Prostate gland (tissue), 2 donors: ENCODE measurements around the gene DENND1C. TPM values are rescaled to one million over a fixed set of nuclear protein-coding genes. Genes with fewer than 3 reads are reported as not detected.

ENCODE experiments used
- DNase-seq: peaks from one replicate; pipeline ENCODE4 v3.0.0-alpha.2; 2019; ENCODE audit warnings: low spot score
- H3K27ac ChIP-seq, 2 donors: fragments of 200-600 bp; sonication (generic); 2 replicates each; pipeline ENCODE4 v1.5.1; 2017 to 2019
- H3K27me3 ChIP-seq: fragments of 200-600 bp; sonication (generic); replicated peaks from 2 replicates; pipeline ENCODE4 v1.5.1; 2019; ENCODE audit not compliant: insufficient read depth
- H3K36me3 ChIP-seq, 2 donors: fragments of 200-600 bp; sonication (generic); 1 replicate in 1 of 2; 2 replicates in 1 of 2; pipeline versions ENCODE4 v1.5.1 to v1.8.1; 2017 to 2019
- H3K4me1 ChIP-seq: fragments of 200-600 bp; sonication (generic); replicated peaks from 2 replicates; pipeline ENCODE4 v1.5.1; 2019
- H3K4me3 ChIP-seq, 2 donors: fragments of 200-600 bp; sonication (generic); 2 replicates each; pipeline ENCODE4 v1.5.1; 2017 to 2019
- H3K9me3 ChIP-seq: fragments of 200-600 bp; sonication (generic); 2 replicates; pipeline ENCODE4 v1.5.1; 2017
- POLR2A ChIP-seq: fragments of 450-650 bp; IDR thresholded peaks from one replicate; pipeline ENCODE4 v1.6.1; 2016; ENCODE audit warnings: antibody characterized with exemption, mild to moderate bottlenecking
- POLR2AphosphoS5 ChIP-seq: sonication (generic); formaldehyde crosslinking; IDR thresholded peaks from one replicate; pipeline ENCODE4 v1.6.1; 2017; ENCODE audit warnings: antibody characterized with exemption
- WGBS: methylation state at CpG from one replicate; pipeline ENCODE4 v1.1.5; 2018; 5-methylcytosine and 5-hydroxymethylcytosine counted together
- intact Hi-C: fragments of 100-400 bp; cut with DNase I; formaldehyde crosslinking; loops from one replicate; pipeline ENCODE4 v1.14.2; 2022
- total RNA-seq, 2 donors: library from RNA; depleted of rRNA; stranded (reverse); fragments of >200 nt; gene quantifications; one replicate each; pipeline ENCODE4 v1.1.0, GENCODE V29; 2016
- TF ChIP-seq, protein P1 (sequence below), 4 experiments: fragments of 200-600 bp in 2 of 4; fragments of 450-650 bp in 2 of 4; sonication (generic) in 2 of 4; IDR thresholded peaks; 1 replicate in 3 of 4; 2 replicates in 1 of 4; pipeline ENCODE4 v1.5.1; 2016 to 2019; ENCODE audit warnings: antibody characterized with exemption in 4 of 4, mild to moderate bottlenecking in 2 of 4, moderate library complexity in 2 of 4

Gene DENND1C
- total RNA-seq, 2 donors from 2014 or later = 0.91 to 1.4 TPM

DNA sequence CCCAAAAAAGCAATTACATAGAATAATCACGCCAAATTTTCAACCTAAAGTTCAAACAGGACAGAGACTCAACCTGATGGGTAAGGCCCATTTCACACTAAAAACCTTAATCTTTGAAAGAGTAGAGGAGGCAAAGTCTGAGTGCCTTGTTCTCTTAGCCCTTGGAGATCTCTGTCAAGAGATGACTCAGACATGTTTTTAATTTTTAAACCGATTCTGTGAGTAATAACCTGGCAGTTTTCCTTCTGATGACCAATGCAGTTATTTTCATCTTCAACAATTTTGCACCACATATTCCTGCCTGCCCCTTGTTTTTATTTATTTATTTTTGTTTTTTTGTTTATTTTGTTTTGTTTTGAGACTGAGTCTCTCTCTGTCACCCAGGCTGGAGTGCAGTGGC is 37.7 kb upstream of the DENND1C start:
- Histone ChIP-seq H3K36me3 (no peaks in the 10 kb centered on the region), H3K4me3 (no peak overlapping the region), H3K4me1 (no peaks in the 10 kb centered on the region), H3K9me3 (no peaks in the 10 kb centered on the region), H3K27me3 (no peaks in the 10 kb centered on the region), H3K27ac (no peak overlapping the region)
- no peak for DNase-seq
- 51% methylated on average over 2 of the region's 2 CpGs for WGBS
- no peak for TF ChIP-seq POLR2A
- no peak for TF ChIP-seq POLR2AphosphoS5
- TF ChIP-seq, protein P1, sequence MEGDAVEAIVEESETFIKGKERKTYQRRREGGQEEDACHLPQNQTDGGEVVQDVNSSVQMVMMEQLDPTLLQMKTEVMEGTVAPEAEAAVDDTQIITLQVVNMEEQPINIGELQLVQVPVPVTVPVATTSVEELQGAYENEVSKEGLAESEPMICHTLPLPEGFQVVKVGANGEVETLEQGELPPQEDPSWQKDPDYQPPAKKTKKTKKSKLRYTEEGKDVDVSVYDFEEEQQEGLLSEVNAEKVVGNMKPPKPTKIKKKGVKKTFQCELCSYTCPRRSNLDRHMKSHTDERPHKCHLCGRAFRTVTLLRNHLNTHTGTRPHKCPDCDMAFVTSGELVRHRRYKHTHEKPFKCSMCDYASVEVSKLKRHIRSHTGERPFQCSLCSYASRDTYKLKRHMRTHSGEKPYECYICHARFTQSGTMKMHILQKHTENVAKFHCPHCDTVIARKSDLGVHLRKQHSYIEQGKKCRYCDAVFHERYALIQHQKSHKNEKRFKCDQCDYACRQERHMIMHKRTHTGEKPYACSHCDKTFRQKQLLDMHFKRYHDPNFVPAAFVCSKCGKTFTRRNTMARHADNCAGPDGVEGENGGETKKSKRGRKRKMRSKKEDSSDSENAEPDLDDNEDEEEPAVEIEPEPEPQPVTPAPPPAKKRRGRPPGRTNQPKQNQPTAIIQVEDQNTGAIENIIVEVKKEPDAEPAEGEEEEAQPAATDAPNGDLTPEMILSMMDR (IDR thresholded peaks at IDR 0.05) = no peak
- intact Hi-C loops = loop anchor here (5.0 kb wide), 1 partner anchor 113 kb away; no protein-coding TSS in a partner anchor

DNA sequence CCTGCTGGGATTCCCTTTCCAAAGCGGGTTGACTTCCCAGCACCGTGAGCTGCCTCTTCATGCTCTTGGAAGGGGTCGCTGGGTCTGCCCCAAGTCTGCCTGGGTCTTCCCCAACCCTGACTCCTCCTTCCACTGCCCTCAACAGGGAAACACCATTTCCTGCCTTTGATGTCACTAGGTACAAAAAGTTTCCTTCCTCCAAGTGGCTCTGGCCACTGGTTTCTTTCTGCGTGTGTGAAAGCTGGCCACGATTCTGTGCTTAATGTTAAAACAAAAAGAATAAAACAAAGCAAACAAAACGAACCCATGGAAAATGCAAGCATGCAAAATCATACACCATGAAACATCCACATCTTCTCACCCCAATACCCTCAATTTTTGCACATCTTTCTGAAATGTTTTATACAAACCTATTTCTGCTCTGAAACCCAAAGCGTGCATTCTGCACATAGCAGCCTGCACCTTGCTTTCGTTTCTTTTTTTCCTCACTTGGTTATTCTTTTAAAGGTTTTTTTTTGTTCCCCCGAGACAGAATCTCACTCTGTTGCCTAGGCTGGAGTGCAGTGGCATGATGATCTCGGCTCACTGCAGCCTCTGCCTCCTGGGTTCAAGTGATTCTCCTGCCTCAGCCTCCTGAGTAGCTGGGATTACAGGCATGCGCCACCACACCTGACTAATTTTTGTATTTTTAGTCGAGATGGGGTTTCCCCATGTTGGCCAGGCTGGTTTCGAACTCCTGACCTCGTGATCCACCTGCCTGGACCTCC is 36.7 kb upstream of the DENND1C start:
- no peak for TF ChIP-seq POLR2AphosphoS5
- TF ChIP-seq, protein P1 (IDR thresholded peaks at IDR 0.05) = no peak
- TF ChIP-seq POLR2A = no peak
- Histone ChIP-seq H3K27ac (no peak overlapping the region), H3K9me3 (no peaks in the 10 kb centered on the region), H3K4me1 (no peaks in the 10 kb centered on the region), H3K4me3 (no peak overlapping the region), H3K27me3 (no peaks in the 10 kb centered on the region), H3K36me3 (no peaks in the 10 kb centered on the region)
- DNase-seq = no peak
- intact Hi-C loops = loop anchor here (5.0 kb wide), 1 partner anchor 114 kb away; no protein-coding TSS in a partner anchor
- WGBS = 50% methylated on average over 14 of the region's 14 CpGs

DNA sequence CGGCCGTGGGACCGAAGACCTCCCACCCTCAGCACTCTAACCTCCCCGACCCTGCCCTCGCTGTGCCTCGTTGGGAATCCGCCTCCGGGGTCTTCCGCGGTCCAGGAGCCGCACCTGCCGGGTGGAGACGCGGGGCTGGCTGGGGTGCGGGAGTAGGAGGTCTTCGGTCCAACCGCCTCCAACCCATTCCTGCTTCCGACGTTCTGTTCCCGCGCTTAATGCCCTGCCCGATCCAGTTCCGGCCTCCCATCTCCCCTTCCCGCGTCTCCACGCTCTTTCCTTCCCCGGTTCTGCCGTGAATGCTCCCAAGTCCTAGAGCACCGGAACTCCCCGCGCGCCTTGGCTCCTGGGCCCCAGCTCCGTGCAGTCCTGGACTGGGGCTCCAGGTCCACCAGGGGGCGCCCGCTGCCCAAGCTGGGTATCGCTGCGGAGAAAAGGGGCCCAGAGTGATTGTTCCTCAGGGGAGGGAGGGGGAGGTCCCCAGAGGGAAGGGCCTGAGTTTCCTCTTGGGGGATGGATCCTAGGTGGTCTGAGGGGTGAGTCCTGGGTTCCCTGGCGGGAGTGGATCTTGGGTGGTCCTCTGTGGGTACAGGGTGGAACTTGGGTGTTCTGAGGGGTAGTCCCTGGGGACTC is 35.2 kb upstream of the DENND1C start:
- Histone ChIP-seq H3K4me3 (peak overlapping the region; percentile 42 to 56), H3K27me3 (no peaks in the 10 kb centered on the region), H3K4me1 (no peaks in the 10 kb centered on the region), H3K27ac (peak overlapping the region; percentile 79 to 82), H3K36me3 (no peaks in the 10 kb centered on the region), H3K9me3 (no peaks in the 10 kb centered on the region)
- 2% methylated on average over 38 of the region's 38 CpGs for WGBS
- intact Hi-C loops = loop anchor here (2.0 to 5.0 kb wide), 2 partner anchors 116 to 346 kb away; no protein-coding TSS in a partner anchor
- TF ChIP-seq POLR2AphosphoS5 (peak; percentile 54), POLR2A (no peak)
- TF ChIP-seq, protein P1 (IDR thresholded peaks at IDR 0.05) = peak; percentile 87 to 95 (median 88)
- peak; percentile 85 for DNase-seq

DNA sequence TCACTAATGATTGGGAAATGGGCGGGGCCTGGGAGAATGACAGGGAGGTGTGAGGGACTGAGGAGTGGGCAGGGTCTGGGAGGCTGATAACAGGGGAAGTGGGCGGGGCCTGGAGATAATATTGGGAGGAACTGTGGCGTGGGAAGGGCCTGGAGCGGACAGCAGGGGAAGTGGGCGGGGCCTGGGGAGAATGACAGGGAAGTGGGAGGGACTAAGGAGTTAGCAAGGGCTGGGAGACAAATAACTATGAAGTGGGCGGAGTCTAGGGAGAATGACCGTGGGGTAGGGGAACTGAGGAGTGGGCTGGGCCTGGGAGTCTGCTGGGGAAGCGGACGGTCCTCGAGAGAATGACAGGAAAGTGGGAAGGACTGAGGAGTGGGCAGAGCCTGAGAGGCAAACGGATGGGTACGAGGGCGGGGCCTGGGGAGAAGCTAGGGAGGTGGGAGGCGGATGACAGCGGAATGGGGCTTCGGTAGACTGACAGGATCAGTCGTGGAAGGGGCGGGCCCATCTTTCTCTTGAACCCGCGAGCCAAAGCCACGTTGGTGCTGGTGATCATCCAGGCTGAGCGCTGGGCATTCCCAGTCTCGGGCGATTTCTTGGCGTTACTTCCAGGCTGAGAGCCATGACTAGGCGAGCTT is 34.6 kb upstream of the DENND1C start:
- Histone ChIP-seq H3K4me3 (peak overlapping the region; percentile 42 to 56), H3K27ac (peak overlapping the region; percentile 79 to 82), H3K4me1 (no peaks in the 10 kb centered on the region), H3K36me3 (no peaks in the 10 kb centered on the region), H3K27me3 (no peaks in the 10 kb centered on the region), H3K9me3 (no peaks in the 10 kb centered on the region)
- 2% methylated on average over 25 of the region's 26 CpGs for WGBS
- intact Hi-C loops = loop anchor here (2.0 to 5.0 kb wide), 2 partner anchors 116 to 347 kb away; no protein-coding TSS in a partner anchor
- DNase-seq = peak; percentile 90
- TF ChIP-seq POLR2AphosphoS5 = peak; percentile 42
- TF ChIP-seq POLR2A = peak; percentile 47
- TF ChIP-seq, protein P1 (IDR thresholded peaks at IDR 0.05) = no peak
